Caco-2 (cell line): Measurements from ENCODE around the gene NTMT1. TPM values are rescaled to one million over a fixed set of nuclear protein-coding genes. Genes with fewer than 3 reads are reported as not detected.

ENCODE experiments used
- BruUV-seq: library from RNA; stranded (reverse); fragments of 400-500 nt; replicated peaks from 2 replicates; lab custom pipeline; 2021; lab: Mats Ljungman, UMichigan
- CTCF ChIA-PET: fragments of 300-600 bp; sonication (Branson Sonifier 250); formaldehyde crosslinking; loops from one replicate; lab custom pipeline; 2022; ENCODE audit warnings: antibody characterized with exemption; lab: Charles Lee
- POLR2A ChIA-PET: fragments of 300-600 bp; sonication (Branson Sonifier 250); formaldehyde crosslinking; loops from one replicate; lab custom pipeline; 2022; ENCODE audit warnings: antibody characterized with exemption; lab: Charles Lee
- DNase-seq, 2 experiments: peaks; one replicate each; pipeline versions ENCODE4 v3.0.0 to v3.0.0-alpha.2; 2020 to 2022
- H3K27me3 ChIP-seq: replicated peaks from 2 replicates; pipeline ENCODE4 v1.6.0; 2011; ENCODE audit warnings: low read length; ENCODE audit not compliant: control insufficient read depth, insufficient read depth
- H3K36me3 ChIP-seq: 2 replicates; pipeline ENCODE4 v1.5.1; 2011; ENCODE audit warnings: low read length; ENCODE audit not compliant: control insufficient read depth, insufficient read depth
- H3K4me1 ChIP-seq: fragments of 250-450 bp; sonication (Bioruptor Pico); 2 replicates; pipeline ENCODE4 v1.5.1; 2020; ENCODE audit warnings: mild to moderate bottlenecking
- H3K4me3 ChIP-seq: 2 replicates; pipeline ENCODE4 v1.5.1; 2011; ENCODE audit warnings: low read depth, mild to moderate bottlenecking, control low read depth, low read length
- H3K9me3 ChIP-seq: fragments of 250-450 bp; sonication (Bioruptor Pico); 2 replicates; pipeline ENCODE4 v1.5.1; 2020; ENCODE audit warnings: mild to moderate bottlenecking, moderate library complexity
- H3K27ac Mint-ChIP-seq: one replicate; pipeline ENCODE4 v1.8.0; 2022; ENCODE audit warnings: mixed read lengths; ENCODE audit not compliant: unreplicated experiment
- H3K27me3 Mint-ChIP-seq: one replicate; pipeline ENCODE4 v1.8.0; 2022; ENCODE audit warnings: mixed read lengths; ENCODE audit not compliant: insufficient read depth, unreplicated experiment
- H3K36me3 Mint-ChIP-seq: one replicate; pipeline ENCODE4 v1.8.0; 2022; ENCODE audit warnings: mild to moderate bottlenecking, mixed read lengths; ENCODE audit not compliant: insufficient read depth, unreplicated experiment
- H3K4me1 Mint-ChIP-seq: one replicate; pipeline ENCODE4 v1.8.0; 2022; ENCODE audit warnings: low read depth, mixed read lengths; ENCODE audit not compliant: unreplicated experiment
- H3K4me3 Mint-ChIP-seq: one replicate; pipeline ENCODE4 v1.8.0; 2022; ENCODE audit warnings: mild to moderate bottlenecking, moderate library complexity, mixed read lengths; ENCODE audit not compliant: unreplicated experiment
- H3K9me3 Mint-ChIP-seq: one replicate; pipeline ENCODE4 v1.8.0; 2022; ENCODE audit warnings: mixed read lengths; ENCODE audit not compliant: unreplicated experiment
- intact Hi-C: fragments of 100-400 bp; cut with micrococcal nuclease; formaldehyde crosslinking; loops from one replicate; pipeline ENCODE4 v1.10.0; 2022; ENCODE audit not compliant: unreplicated experiment
- total RNA-seq: library from RNA; stranded (reverse); gene quantifications from 2 replicates; pipeline ENCODE4 v1.2.3, GENCODE V29; 2022
- TF ChIP-seq, protein P1 (sequence below), 2 experiments: fragments of 200-600 bp in 1 of 2; IDR thresholded peaks; 1 replicate in 1 of 2; 2 replicates in 1 of 2; pipeline versions ENCODE4 v1.5.1 to v1.8.0; 2011 to 2022; ENCODE audit warnings: antibody characterized with exemption in 1 of 2, control low read depth in 1 of 2, inconsistent platforms in 1 of 2, low read depth in 1 of 2, low read length in 1 of 2, mild to moderate bottlenecking in 1 of 2, moderate library complexity in 1 of 2; ENCODE audit not compliant: insufficient read depth in 1 of 2, severe bottlenecking in 1 of 2, unreplicated experiment in 1 of 2

Gene NTMT1
- total RNA-seq, 1 experiment from 2014 or later: 44.1 TPM

DNA sequence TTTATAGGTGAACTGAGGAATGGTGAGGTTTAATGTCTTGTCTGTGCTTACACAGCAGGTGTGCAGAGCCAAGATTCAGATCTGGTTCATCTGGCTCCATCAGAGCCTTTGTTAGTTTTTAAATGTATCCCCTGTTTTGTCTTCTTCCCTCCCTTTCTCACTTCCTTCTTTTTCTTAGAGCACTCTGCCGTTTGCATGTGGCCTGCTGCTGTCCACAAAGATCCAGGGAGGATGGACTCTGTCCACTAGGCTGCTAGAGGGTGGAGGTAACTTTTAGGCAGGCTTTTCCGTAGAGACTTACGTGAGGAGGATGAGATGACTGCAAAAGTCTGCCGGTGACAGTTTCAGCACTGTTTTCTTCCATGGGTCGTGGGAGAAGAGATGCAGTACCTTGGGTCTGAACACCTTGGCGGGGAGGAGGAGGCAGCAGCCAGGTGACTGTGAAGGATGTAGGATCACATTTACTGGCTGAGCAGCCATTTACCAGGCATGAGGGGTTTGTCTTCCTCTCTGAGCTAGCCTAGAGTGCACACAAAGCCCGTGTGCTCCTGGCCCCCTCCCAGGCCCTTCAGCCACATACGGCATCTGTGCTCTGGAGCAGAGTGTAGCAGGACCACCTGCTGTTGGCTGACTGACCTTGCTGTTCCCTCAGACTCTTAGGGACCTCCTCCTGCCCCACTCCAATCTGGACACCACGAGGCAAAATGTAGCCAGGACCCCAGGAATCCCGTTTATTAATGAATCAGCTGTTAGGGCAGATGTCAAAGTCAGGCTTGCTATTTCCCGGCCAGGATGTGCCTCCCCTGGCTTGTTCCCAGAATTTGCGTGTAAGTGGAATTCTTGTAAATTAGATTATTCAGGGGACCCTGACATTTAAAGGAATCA lies 1.8 kb downstream of the NTMT1 start:
- no TSS peak for BruUV-seq
- intact Hi-C loops: no loop called here

DNA sequence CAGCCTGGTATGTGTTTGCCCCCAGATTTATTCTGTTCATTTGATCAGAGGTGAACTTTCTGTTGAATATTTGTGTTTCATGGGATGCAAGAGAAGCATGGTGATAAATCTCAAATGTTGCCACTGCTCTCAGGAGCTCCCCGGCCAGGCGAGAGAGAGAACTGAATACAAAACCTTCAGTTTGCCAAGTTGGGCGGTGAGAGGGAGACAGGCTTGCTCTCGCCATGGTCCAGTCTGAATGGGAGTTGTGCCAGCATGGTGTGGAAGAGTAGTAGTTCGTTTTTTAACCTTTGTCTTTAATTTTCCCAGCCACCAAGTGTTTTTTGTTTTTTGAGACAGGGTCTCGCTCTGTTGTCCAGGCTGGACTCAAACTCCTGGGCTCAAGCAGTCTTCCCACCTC lies 2.7 kb downstream of the NTMT1 start:
- Mint-ChIP-seq H3K9me3 (no peaks in the 10 kb centered on the region), H3K4me3 (no peak overlapping the region), H3K27me3 (no peaks in the 10 kb centered on the region), H3K27ac (no peak overlapping the region), H3K4me1 (peaks cover 5% of the 10 kb centered on the region), H3K36me3 (peaks cover 52% of the 10 kb centered on the region)
- intact Hi-C loops: no loop called here
- TF ChIP-seq, protein P1, sequence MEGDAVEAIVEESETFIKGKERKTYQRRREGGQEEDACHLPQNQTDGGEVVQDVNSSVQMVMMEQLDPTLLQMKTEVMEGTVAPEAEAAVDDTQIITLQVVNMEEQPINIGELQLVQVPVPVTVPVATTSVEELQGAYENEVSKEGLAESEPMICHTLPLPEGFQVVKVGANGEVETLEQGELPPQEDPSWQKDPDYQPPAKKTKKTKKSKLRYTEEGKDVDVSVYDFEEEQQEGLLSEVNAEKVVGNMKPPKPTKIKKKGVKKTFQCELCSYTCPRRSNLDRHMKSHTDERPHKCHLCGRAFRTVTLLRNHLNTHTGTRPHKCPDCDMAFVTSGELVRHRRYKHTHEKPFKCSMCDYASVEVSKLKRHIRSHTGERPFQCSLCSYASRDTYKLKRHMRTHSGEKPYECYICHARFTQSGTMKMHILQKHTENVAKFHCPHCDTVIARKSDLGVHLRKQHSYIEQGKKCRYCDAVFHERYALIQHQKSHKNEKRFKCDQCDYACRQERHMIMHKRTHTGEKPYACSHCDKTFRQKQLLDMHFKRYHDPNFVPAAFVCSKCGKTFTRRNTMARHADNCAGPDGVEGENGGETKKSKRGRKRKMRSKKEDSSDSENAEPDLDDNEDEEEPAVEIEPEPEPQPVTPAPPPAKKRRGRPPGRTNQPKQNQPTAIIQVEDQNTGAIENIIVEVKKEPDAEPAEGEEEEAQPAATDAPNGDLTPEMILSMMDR (IDR thresholded peaks at IDR 0.05; ENCODE audit: insufficient read depth in 1 of 2, low read depth in 1 of 2, low read length in 1 of 2, severe bottlenecking in 1 of 2, unreplicated experiment in 1 of 2): no peak
- Histone ChIP-seq H3K36me3 (peaks cover 3% of the 10 kb centered on the region), H3K4me1 (peaks cover 11% of the 10 kb centered on the region), H3K9me3 (no peaks in the 10 kb centered on the region), H3K27me3 (no peaks in the 10 kb centered on the region), H3K4me3 (no peak overlapping the region)
- no TSS peak for BruUV-seq
- DNase-seq: no peak
- CTCF ChIA-PET: no interaction called here
- POLR2A ChIA-PET: no interaction called here

More for the DNA sequence above, 1.8 kb downstream of the NTMT1 start:
- CTCF ChIA-PET: no interaction called here
- Histone ChIP-seq H3K4me3 (peak overlapping the region; percentile 56), H3K4me1 (peaks cover 11% of the 10 kb centered on the region), H3K36me3 (peaks cover 3% of the 10 kb centered on the region), H3K9me3 (no peaks in the 10 kb centered on the region), H3K27me3 (no peaks in the 10 kb centered on the region)
- H3K9me3 Mint-ChIP-seq: no peaks in the 10 kb centered on the region
- H3K4me3 Mint-ChIP-seq: peak overlapping the region; percentile 90
- POLR2A ChIA-PET: no interaction called here
- DNase-seq: no peak
- peaks cover 46% of the 10 kb centered on the region for H3K36me3 Mint-ChIP-seq
- TF ChIP-seq, protein P1 (IDR thresholded peaks at IDR 0.05; ENCODE audit: insufficient read depth in 1 of 2, low read depth in 1 of 2, low read length in 1 of 2, severe bottlenecking in 1 of 2, unreplicated experiment in 1 of 2): no peak
- peaks cover 5% of the 10 kb centered on the region for H3K4me1 Mint-ChIP-seq
- H3K27ac Mint-ChIP-seq: no peak overlapping the region
- H3K27me3 Mint-ChIP-seq: no peaks in the 10 kb centered on the region

DNA sequence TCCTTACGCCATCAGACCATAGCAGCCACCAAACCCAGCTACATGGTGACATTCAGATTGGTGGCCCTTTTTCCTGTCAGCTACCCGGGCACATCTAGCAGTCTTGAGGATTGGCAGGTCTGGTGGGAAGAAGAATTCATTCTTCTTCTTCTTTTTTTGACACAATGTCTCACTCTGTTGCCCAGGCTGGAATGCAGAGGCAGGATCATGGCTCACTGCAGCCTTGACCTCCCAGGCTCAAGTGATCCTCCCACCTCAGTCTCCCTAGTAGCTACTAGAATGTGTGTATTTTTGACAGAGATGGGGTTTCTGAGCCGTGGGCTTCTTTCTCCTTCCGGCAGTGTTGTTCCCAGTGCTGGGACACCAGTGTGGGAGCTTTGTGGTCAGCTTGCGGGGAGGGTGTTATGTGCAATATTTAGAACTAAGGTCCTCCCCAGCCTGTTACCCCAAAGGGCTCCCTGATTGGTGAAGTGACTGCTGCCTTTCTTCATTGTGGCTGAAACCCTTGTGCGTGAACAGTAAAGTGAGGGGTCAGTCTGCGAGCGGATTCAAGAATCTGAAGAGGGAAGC lies 3.4 kb downstream of the NTMT1 start:
- Histone ChIP-seq H3K4me1 (peaks cover 11% of the 10 kb centered on the region), H3K27me3 (no peaks in the 10 kb centered on the region), H3K36me3 (peaks cover 3% of the 10 kb centered on the region), H3K9me3 (no peaks in the 10 kb centered on the region), H3K4me3 (no peak overlapping the region)
- intact Hi-C loops: no loop called here
- TF ChIP-seq, protein P1 (IDR thresholded peaks at IDR 0.05; ENCODE audit: insufficient read depth in 1 of 2, low read depth in 1 of 2, low read length in 1 of 2, severe bottlenecking in 1 of 2, unreplicated experiment in 1 of 2): no peak
- no peak overlapping the region for H3K4me3 Mint-ChIP-seq
- no peaks in the 10 kb centered on the region for H3K9me3 Mint-ChIP-seq
- POLR2A ChIA-PET: no interaction called here
- no TSS peak for BruUV-seq
- H3K27ac Mint-ChIP-seq: no peak overlapping the region
- no peak for DNase-seq
- CTCF ChIA-PET: no interaction called here
- peaks cover 56% of the 10 kb centered on the region for H3K36me3 Mint-ChIP-seq
- H3K27me3 Mint-ChIP-seq: no peaks in the 10 kb centered on the region
- peaks cover 5% of the 10 kb centered on the region for H3K4me1 Mint-ChIP-seq
